HFFc6 (cell line): ENCODE results near the gene VTI1B. TPM values are rescaled to one million over a fixed set of nuclear protein-coding genes. Genes with fewer than 3 reads are reported as not detected.
"Not testable (repeated sequence)": the region's sequence is repeated elsewhere in the genome, so short reads cannot be mapped to it uniquely, and the experiment has no call there.

ENCODE experiments used
- DNase-seq: peaks from one replicate; pipeline ENCODE4 v3.0.0-alpha.2; 2018
- H3K27ac Mint-ChIP-seq: 2 replicates; pipeline ENCODE4 v1.8.0; 2020; ENCODE audit warnings: mild to moderate bottlenecking, mixed read lengths
- H3K27me3 Mint-ChIP-seq: 2 replicates; pipeline ENCODE4 v1.8.0; 2021; ENCODE audit warnings: mild to moderate bottlenecking, moderate library complexity, mixed read lengths; ENCODE audit not compliant: insufficient read depth
- H3K36me3 Mint-ChIP-seq: 2 replicates; pipeline ENCODE4 v1.8.0; 2021; ENCODE audit warnings: low read depth, mixed read lengths
- H3K4me1 Mint-ChIP-seq: 2 replicates; pipeline ENCODE4 v1.8.0; 2020; ENCODE audit warnings: low read depth, mixed read lengths
- H3K4me3 Mint-ChIP-seq: 2 replicates; pipeline ENCODE4 v1.8.0; 2020; ENCODE audit warnings: mild to moderate bottlenecking, moderate library complexity, mixed read lengths
- H3K9me3 Mint-ChIP-seq: 2 replicates; pipeline ENCODE4 v1.8.0; 2020; ENCODE audit warnings: mild to moderate bottlenecking, mixed read lengths
- CTCF ChIP-seq: fragments of 200-600 bp; sonication (generic); IDR thresholded peaks from 2 replicates; pipeline ENCODE4 v1.5.0; 2021; ENCODE audit warnings: antibody characterized with exemption, mild to moderate bottlenecking
- total RNA-seq, 6 experiments: library from RNA; stranded (reverse); fragmentation: NEBNext Ultra II Directional; extraction: Animal tissue kit (Norgen Biotek cat#: 25700); gene quantifications; 2 replicates in 1 of 6; 3 replicates in 5 of 6; pipeline ENCODE4 v1.2.3, GENCODE V29; 2021

The VTI1B gene
- total RNA-seq, 6 experiments from 2014 or later: 154 to 178 (median 156) TPM

GRCh38 chr14:67630938-67631337, 43.5 kb downstream of the VTI1B start:
- peaks cover 5% of the 10 kb centered on the region for H3K27me3 Mint-ChIP-seq
- no peaks in the 10 kb centered on the region for H3K36me3 Mint-ChIP-seq
- no peak for TF ChIP-seq CTCF
- H3K9me3 Mint-ChIP-seq: no peaks in the 10 kb centered on the region
- no peak overlapping the region for H3K4me3 Mint-ChIP-seq
- no peak overlapping the region for H3K27ac Mint-ChIP-seq
- no peaks in the 10 kb centered on the region for H3K4me1 Mint-ChIP-seq
- no peak for DNase-seq

- Mint-ChIP-seq H3K4me1 (no peaks in the 10 kb centered on the region), H3K4me3 (no peak overlapping the region), H3K27ac (no peak overlapping the region), H3K9me3 (no peaks in the 10 kb centered on the region), H3K36me3 (no peaks in the 10 kb centered on the region), H3K27me3 (peaks cover 5% of the 10 kb centered on the region)
- no peak for DNase-seq
- TF ChIP-seq CTCF: no peak
These were observed 44.2 kb downstream of the VTI1B start for GRCh38 chr14:67630186-67630585.

- Mint-ChIP-seq H3K9me3 (no peaks in the 10 kb centered on the region), H3K4me1 (peaks cover 10% of the 10 kb centered on the region), H3K27ac (no peak overlapping the region), H3K27me3 (peaks cover 5% of the 10 kb centered on the region; the same call in 1 of the 2 replicates), H3K4me3 (no peak overlapping the region), H3K36me3 (no peaks in the 10 kb centered on the region)
- no peak for TF ChIP-seq CTCF
- no peak for DNase-seq
These were observed 46.9 kb downstream of the VTI1B start for GRCh38 chr14:67627519-67627918.

- peaks cover 18% of the 10 kb centered on the region for H3K4me1 Mint-ChIP-seq
- H3K9me3 Mint-ChIP-seq, H3K27me3 Mint-ChIP-seq, H3K4me3 Mint-ChIP-seq, H3K27ac Mint-ChIP-seq, DNase-seq, H3K36me3 Mint-ChIP-seq: not testable (repeated sequence)
These were observed 48.3 kb downstream of the VTI1B start for GRCh38 chr14:67626131-67626530.

- TF ChIP-seq CTCF: no peak
- no peak for DNase-seq
- H3K4me3 Mint-ChIP-seq: peak overlapping the region; percentile 56
- H3K27me3 Mint-ChIP-seq: peaks cover 3% of the 10 kb centered on the region; the same call in 1 of the 2 replicates
- H3K27ac Mint-ChIP-seq: peak overlapping the region; percentile 89
- peaks cover 41% of the 10 kb centered on the region for H3K4me1 Mint-ChIP-seq
- H3K36me3 Mint-ChIP-seq: no peaks in the 10 kb centered on the region
- no peaks in the 10 kb centered on the region for H3K9me3 Mint-ChIP-seq
These were observed 51.3 kb downstream of the VTI1B start for GRCh38 chr14:67623114-67623513.

- TF ChIP-seq CTCF: no peak
- Mint-ChIP-seq H3K36me3 (no peaks in the 10 kb centered on the region), H3K4me1 (peaks cover 41% of the 10 kb centered on the region), H3K27me3 (peaks cover 3% of the 10 kb centered on the region; the same call in 1 of the 2 replicates), H3K4me3 (peak overlapping the region; percentile 56), H3K9me3 (no peaks in the 10 kb centered on the region), H3K27ac (peak overlapping the region; percentile 89)
- DNase-seq: peak; percentile 81
These were observed 51.8 kb downstream of the VTI1B start for GRCh38 chr14:67622675-67623074.
